Measurements from ENCODE around the gene WWOX. TPM values are rescaled to one million over a fixed set of nuclear protein-coding genes. Genes with fewer than 3 reads are reported as not detected.

The WWOX gene
- total and polyA plus RNA-seq, 2 of the 8 experiments (the other 6 are each of a cell fraction or from before 2014, with no cell fraction given) = 5.4 to 16.7 TPM

DNA sequence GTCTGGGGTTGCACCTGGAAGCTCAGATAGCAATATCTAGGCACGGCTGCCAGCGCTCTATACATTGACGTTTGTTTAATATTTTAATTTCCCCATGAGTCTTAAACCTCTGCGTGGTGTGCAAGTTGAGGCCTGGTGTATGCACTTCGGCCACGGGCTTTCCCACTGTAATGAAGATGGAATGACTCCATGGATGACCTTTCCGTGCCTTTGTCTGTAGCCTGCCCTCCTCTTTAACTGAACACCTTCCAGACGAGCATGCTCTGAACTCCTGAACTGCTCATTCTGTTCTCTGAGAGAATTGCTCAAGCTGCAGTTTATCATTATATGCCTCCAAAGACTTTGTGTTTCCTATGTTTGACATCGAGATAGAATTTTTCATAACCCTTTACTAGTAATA is 438.8 kb downstream of the WWOX start:
- no peaks in the 10 kb centered on the region for H3K4me1 ChIP-seq (replicated peaks in 1 of 4; ENCODE audit: control insufficient read depth in 3 of 4, insufficient read depth in 4 of 4, low read length in 3 of 4)
- H3K18ac ChIP-seq (ENCODE audit: extremely low read depth, low read length) = no peak overlapping the region
- WGBS, 2 experiments (ENCODE audit: extremely low coverage in 1 of 2, insufficient coverage in 1 of 2, insufficient read length in 1 of 2, insufficient replicate concordance in 2 of 2, low coverage in 1 of 2, low lambda C conversion rate in 2 of 2, missing lambda C conversion rate in 1 of 2) = 92% methylated on average over 9 of the region's 9 CpGs; no CpG with 5 or more reads in 1 of the 2 experiments
- no peak overlapping the region for H3K4me2 ChIP-seq (ENCODE audit: insufficient read depth in 1 of 2, low read depth in 2 of 2, low read length in 2 of 2)
- no peaks in the 10 kb centered on the region for H3K36me3 ChIP-seq (ENCODE audit: control insufficient read depth in 2 of 4, insufficient read depth in 4 of 4, low read length in 3 of 4)
- no peak overlapping the region for H2BK120ac ChIP-seq (replicated peaks; ENCODE audit: low read depth, low read length)
- no peak overlapping the region for H3K27ac ChIP-seq (ENCODE audit: low read depth, low read length)
- H3K4ac ChIP-seq (replicated peaks; ENCODE audit: insufficient read length, low read depth, low read length) = no peak overlapping the region
- no peak overlapping the region for H2AFZ ChIP-seq (ENCODE audit: low read length)
- no peaks in the 10 kb centered on the region for H4K20me1 ChIP-seq (replicated peaks in 1 of 2; ENCODE audit: control insufficient read depth in 1 of 2, insufficient read depth in 2 of 2, low read length in 2 of 2)
- no peaks in the 10 kb centered on the region for H3K27me3 ChIP-seq (replicated peaks in 1 of 4; ENCODE audit: control insufficient read depth in 3 of 4, extremely low read depth in 1 of 4, insufficient read depth in 3 of 4, low read length in 3 of 4)
- H4K8ac ChIP-seq (ENCODE audit: extremely low read depth, insufficient read depth, low read length) = no peak overlapping the region
- POLR2A ChIA-PET (ENCODE audit: partially characterized antibody) = no interaction called here
- H3K56ac ChIP-seq (replicated peaks; ENCODE audit: insufficient read length, low read depth, low read length) = no peak overlapping the region
- no peak overlapping the region for H3K4me3 ChIP-seq (ENCODE audit: extremely low read depth in 1 of 4, insufficient read depth in 2 of 4, low read depth in 3 of 4, low read length in 4 of 4)
- H4K91ac ChIP-seq (replicated peaks; ENCODE audit: insufficient read length, low read length) = no peak overlapping the region
- H2BK20ac ChIP-seq (ENCODE audit: low read length) = no peak overlapping the region
- H3K23ac ChIP-seq (ENCODE audit: insufficient read length) = no peak overlapping the region
- no peaks in the 10 kb centered on the region for H3K79me2 ChIP-seq (ENCODE audit: control insufficient read depth in 1 of 2, insufficient read depth in 2 of 2, low read length in 2 of 2)
- H3K79me1 ChIP-seq (ENCODE audit: low read depth, low read length) = no peaks in the 10 kb centered on the region
- CTCF ChIA-PET (ENCODE audit: partially characterized antibody) = interaction anchor here (0.6 to 1.6 kb wide), 2 partner anchors 15 to 306 kb away, joined by 4 read pairs; no protein-coding TSS in a partner anchor
- H2BK12ac ChIP-seq (ENCODE audit: low read depth, low read length) = no peak overlapping the region
- H3K14ac ChIP-seq (ENCODE audit: insufficient read length) = no peak overlapping the region
- no peak overlapping the region for H3K9ac ChIP-seq (replicated peaks in 1 of 4; ENCODE audit: extremely low read depth in 1 of 4, low read depth in 3 of 4, low read length in 3 of 4)
- FAIRE-seq (no peak), DNase-seq (ENCODE audit: low read depth in 1 of 2, low spot score in 2 of 2) (no peak)
- H3K9me3 ChIP-seq (ENCODE audit: insufficient read depth in 2 of 2, low read depth in 1 of 2, low read length in 1 of 2) = no peaks in the 10 kb centered on the region
- no peak overlapping the region for H2BK15ac ChIP-seq (ENCODE audit: low read length)
- no peak for TF ChIP-seq MAFK (IDR thresholded peaks at IDR 0.05; ENCODE audit: low read depth, low read length)
- no peak for TF ChIP-seq JUN (IDR thresholded peaks at IDR 0.05; ENCODE audit: low read depth, low read length)
- no peak for TF ChIP-seq SRF (IDR thresholded peaks at IDR 0.05; ENCODE audit: low read depth, low read length)
- TF ChIP-seq RBBP5 (IDR thresholded peaks at IDR 0.05; ENCODE audit: borderline replicate concordance, low read depth, low read length) = no peak
- no peak for TF ChIP-seq POLR2AphosphoS5 (IDR thresholded peaks at IDR 0.05; ENCODE audit: low read depth, low read length)
- TF ChIP-seq HDAC6 (IDR thresholded peaks at IDR 0.05; ENCODE audit: low read depth, low read length) = no peak
- no peak for TF ChIP-seq TEAD4 (IDR thresholded peaks at IDR 0.05; ENCODE audit: low read depth, low read length)
- TF ChIP-seq FOSL1 (IDR thresholded peaks at IDR 0.05; ENCODE audit: insufficient read depth, low read depth, low read length) = no peak
- TF ChIP-seq NANOG (IDR thresholded peaks at IDR 0.05; ENCODE audit: insufficient read depth, low read depth, low read length, poor library complexity, severe bottlenecking) = no peak
- no peak for TF ChIP-seq TAF7 (optimal IDR thresholded peaks at IDR 0.05; ENCODE audit: borderline replicate concordance, low read depth, low read length)
- TF ChIP-seq ZNF274 (IDR thresholded peaks at IDR 0.05; ENCODE audit: borderline replicate concordance, extremely low read depth, low read length) = no peak
- no peak for TF ChIP-seq CHD1 (IDR thresholded peaks at IDR 0.05; ENCODE audit: low read depth, low read length)
- no peak for TF ChIP-seq RAD21 (IDR thresholded peaks at IDR 0.05 in 1 of 2, conservative IDR thresholded peaks at IDR 0.05 in 1 of 2; ENCODE audit: low read depth in 2 of 2, low read length in 2 of 2)
- TF ChIP-seq POU5F1 (IDR thresholded peaks at IDR 0.05; ENCODE audit: low read depth, low read length) = no peak
- TF ChIP-seq CHD2 (IDR thresholded peaks at IDR 0.05; ENCODE audit: low read length) = no peak
- no peak overlapping the region for H4K5ac ChIP-seq (ENCODE audit: insufficient read length, low read depth, low read length)
- no peak overlapping the region for H2BK5ac ChIP-seq (ENCODE audit: low read depth, low read length)
- peaks cover 2% of the 10 kb centered on the region; the same call in 1 of the 2 replicates for H3K23me2 ChIP-seq (ENCODE audit: low read depth, low read length)
- no peak overlapping the region for H2AK5ac ChIP-seq (ENCODE audit: low read depth, low read length)

Measured in H1 (cell line).